ENCODE results near the gene ADCY3. TPM values are rescaled to one million over a fixed set of nuclear protein-coding genes. Genes with fewer than 3 reads are reported as not detected.

Gene ADCY3
- total RNA-seq, 1 experiment from 2014 or later, result 71.1 TPM

GRCh38 chr2:24910245-24910644 lies 9.8 kb downstream of the ADCY3 start:
- H3K4me1 ChIP-seq (ENCODE audit: control insufficient read depth in 1 of 2, insufficient read depth in 2 of 2, low read length in 2 of 2), result no peaks in the 10 kb centered on the region

More at GRCh38 chr2:24910245-24910644, 9.8 kb downstream of the ADCY3 start:
- H3K9ac ChIP-seq (ENCODE audit: low read length), result no peak overlapping the region
- no peak overlapping the region for H3K4me2 ChIP-seq (ENCODE audit: low read length)
- H3K9me3 ChIP-seq (ENCODE audit: control insufficient read depth in 1 of 2, insufficient read depth in 1 of 2, low read depth in 1 of 2, low read length in 2 of 2), result peaks cover 0 to 7% of the 10 kb centered on the region in 2 experiments; a peak in 1 of 4 replicates
- no peak for ATAC-seq
- H3K36me3 ChIP-seq (ENCODE audit: control insufficient read depth in 1 of 2, insufficient read depth in 2 of 2, low read length in 2 of 2), result peaks cover 4 to 37% of the 10 kb centered on the region in 2 experiments; a peak in 3 of 4 replicates
- TF ChIP-seq REST (IDR thresholded peaks at IDR 0.05; ENCODE audit: low read depth), result no peak
- TF ChIP-seq CEBPB (IDR thresholded peaks at IDR 0.05; ENCODE audit: low read depth), result no peak
- TF ChIP-seq ZBTB33 (IDR thresholded peaks at IDR 0.05; ENCODE audit: extremely low read depth, insufficient replicate concordance, low read length), result no peak
- no peak for TF ChIP-seq TCF7L2 (IDR thresholded peaks at IDR 0.05; ENCODE audit: borderline replicate concordance, extremely low read depth, insufficient read depth, insufficient read length)
- TF ChIP-seq CTCF (IDR thresholded peaks at IDR 0.05 in 2 of 3, conservative IDR thresholded peaks at IDR 0.05 in 1 of 3; ENCODE audit: borderline replicate concordance in 1 of 3, insufficient read depth in 1 of 3, low read depth in 2 of 3, low read length in 2 of 3), result no peak
- no peak for TF ChIP-seq CBX3 (IDR thresholded peaks at IDR 0.05; ENCODE audit: low read depth)
- TF ChIP-seq ZFX (IDR thresholded peaks at IDR 0.05), result no peak
- TF ChIP-seq ZNF274 (IDR thresholded peaks at IDR 0.05; ENCODE audit: low read depth, low read length), result no peak
- no peak for TF ChIP-seq ELF1 (IDR thresholded peaks at IDR 0.05; ENCODE audit: borderline replicate concordance, low read depth)
- TF ChIP-seq EZH2 (IDR thresholded peaks at IDR 0.05), result no peak
- no peak for TF ChIP-seq EZH2phosphoT487 (IDR thresholded peaks at IDR 0.05; ENCODE audit: borderline replicate concordance)
- TF ChIP-seq ATF3 (IDR thresholded peaks at IDR 0.05), result no peak
- TF ChIP-seq FOSL1 (IDR thresholded peaks at IDR 0.05; ENCODE audit: low read depth), result no peak
- TF ChIP-seq JUND (IDR thresholded peaks at IDR 0.05), result no peak
- no peak for TF ChIP-seq POLR2AphosphoS5 (IDR thresholded peaks at IDR 0.05; ENCODE audit: low read depth, low read length)
- no peak for TF ChIP-seq SIN3A (IDR thresholded peaks at IDR 0.05; ENCODE audit: low read depth)
- no peak for TF ChIP-seq YY1 (IDR thresholded peaks at IDR 0.05; ENCODE audit: extremely low read depth, insufficient replicate concordance, low read depth, low read length)
- H3K79me2 ChIP-seq (ENCODE audit: insufficient read depth, low read length), result peaks cover 81% of the 10 kb centered on the region
- CTCF ChIA-PET, result no interaction called here
- no peak for DNase-seq (ENCODE audit: low read depth, low spot score)
- H3K4me3 ChIP-seq (replicated peaks in 1 of 2; ENCODE audit: low read depth in 1 of 2, low read length in 2 of 2), result no peak overlapping the region
- POLR2A ChIA-PET, result no interaction called here
- no peaks in the 10 kb centered on the region for H3K9me2 ChIP-seq (ENCODE audit: insufficient read depth)
- H4K20me1 ChIP-seq (ENCODE audit: insufficient read depth), result no peaks in the 10 kb centered on the region
- RAD21 ChIA-PET (ENCODE audit: low non-redundant PET in 1 of 2, low total read pairs in 2 of 2, uncharacterized antibody in 2 of 2, unreplicated experiment in 2 of 2), result no interaction called here
- no peak overlapping the region for H2AFZ ChIP-seq (ENCODE audit: low read depth, low read length, poor library complexity, severe bottlenecking)
- no peaks in the 10 kb centered on the region for H3K27me3 ChIP-seq (ENCODE audit: insufficient read depth, low read length)
- no TSS peak for BruUV-seq (replicated peaks)
- no peak overlapping the region for H3K27ac ChIP-seq (ENCODE audit: low read depth, low read length)
- intact Hi-C loops (cut with micrococcal nuclease), result no loop called here

Measured in HCT116 (cell line).